ENCODE measurements around the gene SYCP2L.

DNA sequence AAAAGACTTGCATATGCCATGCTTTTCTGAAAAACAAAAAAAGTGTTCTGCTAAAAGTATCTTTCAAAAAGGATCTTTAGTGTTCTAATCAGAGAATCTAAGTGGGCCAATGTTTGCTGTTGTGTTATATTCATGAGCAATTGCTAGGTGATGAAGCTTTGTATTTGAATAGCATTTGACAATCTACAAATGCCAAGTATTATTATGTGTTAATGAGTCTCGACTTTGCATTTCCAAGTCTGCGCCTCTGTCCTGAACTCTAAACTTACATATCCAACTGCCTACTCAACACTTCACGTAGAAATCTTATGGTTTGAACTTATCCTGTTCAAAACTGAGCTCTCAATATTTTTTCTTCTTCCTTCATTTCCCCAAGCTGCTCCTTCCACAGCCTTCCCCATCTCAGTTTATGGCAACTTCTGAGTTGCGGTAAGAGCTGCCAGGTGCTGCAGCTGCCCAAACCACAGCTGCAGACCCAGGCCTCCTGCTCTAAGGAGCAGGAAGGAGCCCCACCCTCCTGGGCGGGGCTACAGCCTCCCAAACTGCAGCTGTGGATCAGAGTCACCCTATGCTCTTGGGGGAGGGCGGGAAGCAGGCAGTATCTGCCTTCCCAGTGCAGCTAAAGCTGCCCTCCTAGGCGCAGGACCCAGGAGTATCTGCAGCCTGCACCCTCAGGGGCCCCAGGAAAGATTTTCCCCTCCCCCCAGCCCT lies 31.8 kb upstream of the SYCP2L start:
- TF ChIP-seq, protein P1, sequence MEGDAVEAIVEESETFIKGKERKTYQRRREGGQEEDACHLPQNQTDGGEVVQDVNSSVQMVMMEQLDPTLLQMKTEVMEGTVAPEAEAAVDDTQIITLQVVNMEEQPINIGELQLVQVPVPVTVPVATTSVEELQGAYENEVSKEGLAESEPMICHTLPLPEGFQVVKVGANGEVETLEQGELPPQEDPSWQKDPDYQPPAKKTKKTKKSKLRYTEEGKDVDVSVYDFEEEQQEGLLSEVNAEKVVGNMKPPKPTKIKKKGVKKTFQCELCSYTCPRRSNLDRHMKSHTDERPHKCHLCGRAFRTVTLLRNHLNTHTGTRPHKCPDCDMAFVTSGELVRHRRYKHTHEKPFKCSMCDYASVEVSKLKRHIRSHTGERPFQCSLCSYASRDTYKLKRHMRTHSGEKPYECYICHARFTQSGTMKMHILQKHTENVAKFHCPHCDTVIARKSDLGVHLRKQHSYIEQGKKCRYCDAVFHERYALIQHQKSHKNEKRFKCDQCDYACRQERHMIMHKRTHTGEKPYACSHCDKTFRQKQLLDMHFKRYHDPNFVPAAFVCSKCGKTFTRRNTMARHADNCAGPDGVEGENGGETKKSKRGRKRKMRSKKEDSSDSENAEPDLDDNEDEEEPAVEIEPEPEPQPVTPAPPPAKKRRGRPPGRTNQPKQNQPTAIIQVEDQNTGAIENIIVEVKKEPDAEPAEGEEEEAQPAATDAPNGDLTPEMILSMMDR (conservative IDR thresholded peaks at IDR 0.05 in 1 of 2, IDR thresholded peaks at IDR 0.05 in 1 of 2; ENCODE audit: extremely low read depth in 1 of 2, insufficient read depth in 1 of 2, low read depth in 1 of 2, low read length in 2 of 2): no peak
- no peak for TF ChIP-seq EZH2 (IDR thresholded peaks at IDR 0.05; ENCODE audit: borderline replicate concordance, low read length)

All from mammary epithelial cell (primary cell).